Neural progenitor cell (in vitro differentiated cells): Measurements from ENCODE around the gene ZNF500. TPM values are rescaled to one million over a fixed set of nuclear protein-coding genes. Genes with fewer than 3 reads are reported as not detected.

Source experiments
- DNase-seq: peaks from one replicate; pipeline ENCODE4 v3.0.0-alpha.2; 2016; ENCODE audit warnings: low spot score
- H2AFZ ChIP-seq: fragments of 200-600 bp; sonication (generic); replicated peaks from 2 replicates; pipeline ENCODE4 v1.6.1; 2016; ENCODE audit warnings: antibody characterized with exemption
- H3F3A ChIP-seq: fragments of 200-600 bp; sonication (generic); 2 replicates; pipeline ENCODE4 v1.6.1; 2016; ENCODE audit warnings: antibody characterized with exemption, low read depth
- H3K27ac ChIP-seq: fragments of 200-600 bp; sonication (generic); 2 replicates; pipeline ENCODE4 v1.5.1; 2016; ENCODE audit warnings: mild to moderate bottlenecking
- H3K27me3 ChIP-seq: fragments of 200-600 bp; sonication (generic); 2 replicates; pipeline ENCODE4 v1.6.1; 2016; ENCODE audit warnings: mild to moderate bottlenecking, moderate library complexity
- H3K36me3 ChIP-seq: fragments of 200-600 bp; sonication (generic); 2 replicates; pipeline ENCODE4 v1.5.1; 2016
- H3K4me1 ChIP-seq: fragments of 200-600 bp; sonication (generic); 2 replicates; pipeline ENCODE4 v1.6.1; 2016; ENCODE audit warnings: mixed run types
- H3K4me2 ChIP-seq: fragments of 200-600 bp; sonication (generic); 2 replicates; pipeline ENCODE4 v1.6.1; 2016
- H3K4me3 ChIP-seq: fragments of 200-600 bp; sonication (generic); 2 replicates; pipeline ENCODE4 v1.5.1; 2016
- H3K79me2 ChIP-seq: fragments of 200-600 bp; sonication (generic); 2 replicates; pipeline ENCODE4 v1.6.1; 2016; ENCODE audit warnings: low read depth
- H3K9ac ChIP-seq: fragments of 200-600 bp; sonication (generic); 2 replicates; pipeline ENCODE4 v1.6.1; 2016
- H3K9me3 ChIP-seq: fragments of 200-600 bp; sonication (generic); 2 replicates; pipeline ENCODE4 v1.5.1; 2016; ENCODE audit warnings: low read depth
- H4K20me1 ChIP-seq: fragments of 200-600 bp; sonication (generic); 2 replicates; pipeline ENCODE4 v1.6.1; 2016; ENCODE audit warnings: low read depth
- H3K27ac Mint-ChIP-seq: 3 replicates; pipeline ENCODE4 v1.8.0; 2021; ENCODE audit warnings: mixed read lengths
- H3K27me3 Mint-ChIP-seq: 2 replicates; pipeline ENCODE4 v1.8.0; 2022; ENCODE audit warnings: low read depth, mild to moderate bottlenecking, inconsistent platforms, moderate library complexity, mixed read lengths; ENCODE audit not compliant: insufficient read depth
- H3K36me3 Mint-ChIP-seq: 3 replicates; pipeline ENCODE4 v1.8.0; 2021; ENCODE audit warnings: mixed read lengths
- H3K4me1 Mint-ChIP-seq: 3 replicates; pipeline ENCODE4 v1.8.0; 2021; ENCODE audit warnings: mixed read lengths
- H3K4me3 Mint-ChIP-seq: 3 replicates; pipeline ENCODE4 v1.8.0; 2021; ENCODE audit warnings: mild to moderate bottlenecking, moderate library complexity, mixed read lengths
- H3K9me3 Mint-ChIP-seq: 3 replicates; pipeline ENCODE4 v1.8.0; 2020; ENCODE audit warnings: mixed read lengths
- EZH2 ChIP-seq: fragments of 200-600 bp; sonication (generic); IDR thresholded peaks from 2 replicates; pipeline ENCODE4 v1.6.1; 2017; ENCODE audit warnings: antibody characterized with exemption, mild to moderate bottlenecking, moderate library complexity
- EZH2phosphoT487 ChIP-seq: fragments of 200-600 bp; sonication (generic); IDR thresholded peaks from 2 replicates; pipeline ENCODE4 v1.6.1; 2017; ENCODE audit warnings: antibody characterized with exemption
- total RNA-seq: library from RNA; depleted of rRNA; stranded (reverse); fragments of >200 nt; gene quantifications from 2 replicates; pipeline ENCODE4 v1.2.3, GENCODE V29; 2015; ENCODE audit warnings: low replicate concordance
- TF ChIP-seq, protein P1 (sequence below): fragments of 200-600 bp; sonication (generic); IDR thresholded peaks from 2 replicates; pipeline ENCODE4 v1.5.1; 2017; ENCODE audit warnings: antibody characterized with exemption, mild to moderate bottlenecking

Gene ZNF500
- total RNA-seq, 1 donor from 2014 or later, result 4.2 TPM

DNA sequence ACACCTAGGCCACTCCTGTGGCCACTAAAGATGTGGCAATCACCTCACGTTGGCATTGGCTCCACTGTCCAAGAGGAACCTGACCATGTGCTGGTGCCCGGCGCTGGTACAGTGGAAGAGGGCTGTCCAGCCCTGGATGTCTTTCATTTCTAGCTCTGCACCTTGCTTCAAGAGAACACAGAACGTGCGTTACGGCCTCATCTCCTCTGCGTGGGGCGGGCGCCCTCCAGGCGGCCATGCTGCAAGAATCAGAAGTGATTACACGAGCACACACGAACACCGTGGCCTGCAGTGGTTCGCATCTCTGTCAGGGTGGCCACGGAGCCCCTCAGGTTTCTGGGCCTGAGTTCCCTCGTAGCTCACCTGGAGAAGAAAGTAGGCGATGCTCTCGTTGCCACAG is 40.3 kb downstream of the ZNF500 start:
- Mint-ChIP-seq H3K9me3 (no peaks in the 10 kb centered on the region), H3K36me3 (peaks cover 9% of the 10 kb centered on the region), H3K27me3 (no peaks in the 10 kb centered on the region), H3K4me3 (no peak overlapping the region), H3K4me1 (no peaks in the 10 kb centered on the region), H3K27ac (no peak overlapping the region)
- no peak overlapping the region for H3K4me3 ChIP-seq
- no peak overlapping the region for H2AFZ ChIP-seq
- no peak overlapping the region for H3K27ac ChIP-seq
- TF ChIP-seq EZH2 (no peak), EZH2phosphoT487 (no peak)
- TF ChIP-seq, protein P1, sequence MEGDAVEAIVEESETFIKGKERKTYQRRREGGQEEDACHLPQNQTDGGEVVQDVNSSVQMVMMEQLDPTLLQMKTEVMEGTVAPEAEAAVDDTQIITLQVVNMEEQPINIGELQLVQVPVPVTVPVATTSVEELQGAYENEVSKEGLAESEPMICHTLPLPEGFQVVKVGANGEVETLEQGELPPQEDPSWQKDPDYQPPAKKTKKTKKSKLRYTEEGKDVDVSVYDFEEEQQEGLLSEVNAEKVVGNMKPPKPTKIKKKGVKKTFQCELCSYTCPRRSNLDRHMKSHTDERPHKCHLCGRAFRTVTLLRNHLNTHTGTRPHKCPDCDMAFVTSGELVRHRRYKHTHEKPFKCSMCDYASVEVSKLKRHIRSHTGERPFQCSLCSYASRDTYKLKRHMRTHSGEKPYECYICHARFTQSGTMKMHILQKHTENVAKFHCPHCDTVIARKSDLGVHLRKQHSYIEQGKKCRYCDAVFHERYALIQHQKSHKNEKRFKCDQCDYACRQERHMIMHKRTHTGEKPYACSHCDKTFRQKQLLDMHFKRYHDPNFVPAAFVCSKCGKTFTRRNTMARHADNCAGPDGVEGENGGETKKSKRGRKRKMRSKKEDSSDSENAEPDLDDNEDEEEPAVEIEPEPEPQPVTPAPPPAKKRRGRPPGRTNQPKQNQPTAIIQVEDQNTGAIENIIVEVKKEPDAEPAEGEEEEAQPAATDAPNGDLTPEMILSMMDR, result no peak
- DNase-seq, result no peak
- H3K9me3 ChIP-seq, result no peaks in the 10 kb centered on the region
- no peaks in the 10 kb centered on the region for H3K27me3 ChIP-seq
- no peaks in the 10 kb centered on the region for H3K4me1 ChIP-seq
- H4K20me1 ChIP-seq, result no peaks in the 10 kb centered on the region
- H3K4me2 ChIP-seq, result no peak overlapping the region
- no peaks in the 10 kb centered on the region for H3K36me3 ChIP-seq
- peaks cover 16% of the 10 kb centered on the region for H3K79me2 ChIP-seq
- H3F3A ChIP-seq, result no peaks in the 10 kb centered on the region
- H3K9ac ChIP-seq, result no peak overlapping the region

- Mint-ChIP-seq H3K27me3 (no peaks in the 10 kb centered on the region), H3K4me3 (no peak overlapping the region), H3K4me1 (no peaks in the 10 kb centered on the region), H3K27ac (no peak overlapping the region), H3K9me3 (no peaks in the 10 kb centered on the region), H3K36me3 (peaks cover 6% of the 10 kb centered on the region)
- Histone ChIP-seq H3K9ac (no peak overlapping the region), H4K20me1 (no peaks in the 10 kb centered on the region), H2AFZ (no peak overlapping the region), H3F3A (no peaks in the 10 kb centered on the region), H3K36me3 (no peaks in the 10 kb centered on the region), H3K27me3 (no peaks in the 10 kb centered on the region), H3K79me2 (no peaks in the 10 kb centered on the region), H3K4me2 (no peak overlapping the region), H3K27ac (no peak overlapping the region), H3K9me3 (no peaks in the 10 kb centered on the region), H3K4me3 (no peak overlapping the region), H3K4me1 (no peaks in the 10 kb centered on the region)
- DNase-seq, result no peak
- no peak for TF ChIP-seq EZH2phosphoT487
- TF ChIP-seq, protein P1, result no peak
- TF ChIP-seq EZH2, result no peak
Measured at GRCh38 chr16:4724661-4725270, 42.2 kb downstream of the ZNF500 start.

GRCh38 chr16:4723071-4723767 is 43.7 kb downstream of the ZNF500 start:
- Histone ChIP-seq H3F3A (no peaks in the 10 kb centered on the region), H3K27ac (no peak overlapping the region), H4K20me1 (no peaks in the 10 kb centered on the region), H3K4me3 (no peak overlapping the region), H3K36me3 (no peaks in the 10 kb centered on the region), H3K4me2 (no peak overlapping the region), H3K79me2 (no peaks in the 10 kb centered on the region), H3K9me3 (no peaks in the 10 kb centered on the region), H3K4me1 (no peaks in the 10 kb centered on the region), H3K9ac (no peak overlapping the region), H3K27me3 (no peaks in the 10 kb centered on the region), H2AFZ (no peak overlapping the region)
- Mint-ChIP-seq H3K9me3 (no peaks in the 10 kb centered on the region), H3K4me1 (no peaks in the 10 kb centered on the region), H3K4me3 (no peak overlapping the region), H3K27me3 (no peaks in the 10 kb centered on the region), H3K27ac (no peak overlapping the region), H3K36me3 (peaks cover 8% of the 10 kb centered on the region)
- no peak for DNase-seq
- TF ChIP-seq EZH2phosphoT487 (no peak), EZH2 (no peak)
- TF ChIP-seq, protein P1, result no peak
